ENCODE data around the gene TCHH.

The TCHH gene, protein sequence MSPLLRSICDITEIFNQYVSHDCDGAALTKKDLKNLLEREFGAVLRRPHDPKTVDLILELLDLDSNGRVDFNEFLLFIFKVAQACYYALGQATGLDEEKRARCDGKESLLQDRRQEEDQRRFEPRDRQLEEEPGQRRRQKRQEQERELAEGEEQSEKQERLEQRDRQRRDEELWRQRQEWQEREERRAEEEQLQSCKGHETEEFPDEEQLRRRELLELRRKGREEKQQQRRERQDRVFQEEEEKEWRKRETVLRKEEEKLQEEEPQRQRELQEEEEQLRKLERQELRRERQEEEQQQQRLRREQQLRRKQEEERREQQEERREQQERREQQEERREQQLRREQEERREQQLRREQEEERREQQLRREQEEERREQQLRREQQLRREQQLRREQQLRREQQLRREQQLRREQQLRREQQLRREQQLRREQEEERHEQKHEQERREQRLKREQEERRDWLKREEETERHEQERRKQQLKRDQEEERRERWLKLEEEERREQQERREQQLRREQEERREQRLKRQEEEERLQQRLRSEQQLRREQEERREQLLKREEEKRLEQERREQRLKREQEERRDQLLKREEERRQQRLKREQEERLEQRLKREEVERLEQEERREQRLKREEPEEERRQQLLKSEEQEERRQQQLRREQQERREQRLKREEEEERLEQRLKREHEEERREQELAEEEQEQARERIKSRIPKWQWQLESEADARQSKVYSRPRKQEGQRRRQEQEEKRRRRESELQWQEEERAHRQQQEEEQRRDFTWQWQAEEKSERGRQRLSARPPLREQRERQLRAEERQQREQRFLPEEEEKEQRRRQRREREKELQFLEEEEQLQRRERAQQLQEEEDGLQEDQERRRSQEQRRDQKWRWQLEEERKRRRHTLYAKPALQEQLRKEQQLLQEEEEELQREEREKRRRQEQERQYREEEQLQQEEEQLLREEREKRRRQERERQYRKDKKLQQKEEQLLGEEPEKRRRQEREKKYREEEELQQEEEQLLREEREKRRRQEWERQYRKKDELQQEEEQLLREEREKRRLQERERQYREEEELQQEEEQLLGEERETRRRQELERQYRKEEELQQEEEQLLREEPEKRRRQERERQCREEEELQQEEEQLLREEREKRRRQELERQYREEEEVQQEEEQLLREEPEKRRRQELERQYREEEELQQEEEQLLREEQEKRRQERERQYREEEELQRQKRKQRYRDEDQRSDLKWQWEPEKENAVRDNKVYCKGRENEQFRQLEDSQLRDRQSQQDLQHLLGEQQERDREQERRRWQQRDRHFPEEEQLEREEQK (N-terminal part only)

DNA sequence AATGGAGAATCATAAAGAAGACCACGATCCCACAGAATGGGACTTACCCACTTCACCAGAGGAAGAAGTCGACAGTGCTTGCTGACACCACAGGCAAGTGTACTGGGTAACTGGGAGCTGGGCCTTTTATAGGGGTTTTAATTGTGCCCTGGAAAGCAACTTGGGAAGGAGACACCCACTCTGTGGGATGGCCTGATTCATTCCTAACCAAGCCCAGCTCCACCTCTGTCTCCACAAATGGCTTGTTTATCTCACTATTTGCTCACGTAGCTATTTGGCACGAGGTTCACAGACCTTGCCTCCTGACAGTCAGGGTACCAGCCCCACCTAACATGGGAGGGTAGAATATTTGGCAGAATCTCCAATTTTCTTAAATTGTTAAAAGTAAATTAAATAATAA is at the start of gene TCHH:
TCHH (minus strand) TSS at position 101 of the 400 bp plus-strand sequence. CDS start 1,364 bp downstream, outside the sequence.
- Histone ChIP-seq H3K27ac (ENCODE audit: low read depth, low read length) (no peak within 1 kb of the TSS), H3K36me3 (ENCODE audit: insufficient read depth, low read length) (no peaks in the 10 kb centered on the region), H3K9me3 (ENCODE audit: low read length) (no peaks in the 10 kb centered on the region), H3K4me1 (ENCODE audit: insufficient read depth, low read length) (peaks cover 15% of the 10 kb centered on the region), H3K9ac (ENCODE audit: low read length) (no peak within 1 kb of the TSS), H3K27me3 (ENCODE audit: control insufficient read depth in 1 of 2, insufficient read depth in 2 of 2, low read length in 2 of 2) (peaks cover 51 to 64% of the 10 kb centered on the region in 2 donors), H3K4me3 (ENCODE audit: low read depth in 1 of 2, low read length in 2 of 2) (no peak within 1 kb of the TSS)

DNA sequence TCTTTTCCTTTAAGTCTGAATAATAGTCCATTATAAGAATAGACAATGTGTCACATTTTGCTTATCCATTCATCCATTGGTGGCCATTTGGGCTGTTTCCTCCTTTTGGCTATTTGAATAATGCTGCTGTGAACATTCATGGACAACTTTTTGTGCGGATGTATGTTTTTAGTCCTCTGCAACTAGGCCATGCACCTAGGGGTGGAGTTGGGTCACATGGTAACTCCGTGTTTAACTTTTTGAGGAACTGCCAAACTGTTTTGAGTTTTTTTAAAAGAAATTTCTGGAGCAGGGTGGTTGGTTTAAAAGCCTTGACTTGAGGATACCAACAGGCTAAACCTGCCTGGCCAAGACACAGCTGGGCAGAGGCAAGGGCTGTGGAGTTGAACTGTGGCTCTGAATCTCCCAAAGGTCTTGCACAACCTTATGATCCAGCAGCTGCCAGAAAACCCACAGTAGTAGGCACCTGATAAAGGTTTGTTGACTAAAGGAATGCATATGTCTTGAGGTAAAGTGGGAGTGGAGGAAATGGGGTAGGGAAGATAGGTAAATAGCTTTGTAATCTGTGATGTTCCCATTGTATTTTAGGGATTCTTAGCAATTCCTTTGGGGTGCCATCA is 49.4 kb upstream of the TCHH start:
- no peak overlapping the region for H3K4me3 ChIP-seq (ENCODE audit: low read depth in 1 of 2, low read length in 2 of 2)
- H3K9ac ChIP-seq (ENCODE audit: low read length) = no peak overlapping the region
- no peaks in the 10 kb centered on the region for H3K36me3 ChIP-seq (ENCODE audit: insufficient read depth, low read length)
- no peak overlapping the region for H3K27ac ChIP-seq (ENCODE audit: low read depth, low read length)
- H3K4me1 ChIP-seq (ENCODE audit: insufficient read depth, low read length) = peaks cover 18% of the 10 kb centered on the region
- H3K9me3 ChIP-seq (ENCODE audit: low read length) = no peaks in the 10 kb centered on the region
- H3K27me3 ChIP-seq (ENCODE audit: control insufficient read depth in 1 of 2, insufficient read depth in 2 of 2, low read length in 2 of 2) = no peaks in the 10 kb centered on the region

DNA sequence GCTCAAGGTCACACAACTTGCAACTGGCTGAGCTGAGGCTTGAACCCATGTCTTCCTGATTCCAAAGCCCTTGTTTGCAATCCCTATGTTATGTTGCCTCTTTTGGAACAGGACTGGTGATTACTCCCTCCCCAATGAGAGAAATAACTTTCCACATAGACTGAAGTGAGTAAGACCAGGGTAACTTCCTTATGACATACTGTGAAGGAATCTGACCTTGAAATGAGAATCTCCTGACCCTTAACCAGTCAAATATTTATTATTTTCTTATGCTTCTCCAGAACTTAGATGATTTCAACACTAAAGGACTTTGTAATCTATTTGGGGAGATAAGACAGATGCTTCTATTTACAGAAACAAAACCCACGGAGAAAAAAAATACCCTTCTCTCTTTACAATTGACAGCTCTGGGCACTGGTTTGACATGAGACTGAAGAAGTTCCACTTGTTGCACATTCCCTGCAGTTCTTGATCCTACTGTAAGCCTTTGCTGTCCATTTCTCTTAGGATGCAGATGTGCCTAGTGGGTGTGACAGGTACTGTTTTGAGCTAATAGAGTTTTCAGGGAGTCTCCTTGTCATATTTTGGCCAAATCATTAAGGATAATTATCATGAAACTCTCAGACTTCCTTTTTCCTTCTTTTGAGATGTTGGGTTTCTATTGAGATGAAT is 47.7 kb upstream of the TCHH start:
- Histone ChIP-seq H3K4me1 (ENCODE audit: insufficient read depth, low read length) (peaks cover 1% of the 10 kb centered on the region), H3K27ac (ENCODE audit: low read depth, low read length) (no peak overlapping the region), H3K9ac (ENCODE audit: low read length) (no peak overlapping the region), H3K4me3 (ENCODE audit: low read depth in 1 of 2, low read length in 2 of 2) (no peak overlapping the region), H3K36me3 (ENCODE audit: insufficient read depth, low read length) (no peaks in the 10 kb centered on the region), H3K9me3 (ENCODE audit: low read length) (no peaks in the 10 kb centered on the region), H3K27me3 (ENCODE audit: control insufficient read depth in 1 of 2, insufficient read depth in 2 of 2, low read length in 2 of 2) (no peaks in the 10 kb centered on the region)

DNA sequence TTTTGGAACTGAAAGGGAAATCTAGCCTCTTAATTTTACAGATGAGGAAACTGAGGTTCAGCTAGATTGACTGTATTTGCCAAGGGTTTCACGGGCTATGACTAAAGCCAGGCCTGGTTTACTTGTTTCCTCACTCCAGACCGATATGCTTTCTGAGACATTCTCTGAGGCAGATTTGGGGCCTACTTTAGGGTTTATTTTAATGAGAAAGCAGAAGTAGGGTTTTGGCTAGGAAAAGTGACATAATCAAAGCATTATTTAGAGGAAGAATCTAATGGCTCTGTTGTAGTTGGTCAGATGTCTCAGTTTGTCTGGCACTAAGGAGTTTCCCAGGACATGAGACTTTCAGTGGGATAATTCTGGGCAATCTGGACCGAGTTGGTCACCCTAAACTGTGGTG is 45.3 kb upstream of the TCHH start:
- Histone ChIP-seq H3K4me3 (ENCODE audit: low read depth in 1 of 2, low read length in 2 of 2) (no peak overlapping the region), H3K9me3 (ENCODE audit: low read length) (no peaks in the 10 kb centered on the region), H3K27ac (ENCODE audit: low read depth, low read length) (no peak overlapping the region), H3K27me3 (ENCODE audit: control insufficient read depth in 1 of 2, insufficient read depth in 2 of 2, low read length in 2 of 2) (no peaks in the 10 kb centered on the region), H3K4me1 (ENCODE audit: insufficient read depth, low read length) (no peaks in the 10 kb centered on the region), H3K36me3 (ENCODE audit: insufficient read depth, low read length) (no peaks in the 10 kb centered on the region), H3K9ac (ENCODE audit: low read length) (no peak overlapping the region)

DNA sequence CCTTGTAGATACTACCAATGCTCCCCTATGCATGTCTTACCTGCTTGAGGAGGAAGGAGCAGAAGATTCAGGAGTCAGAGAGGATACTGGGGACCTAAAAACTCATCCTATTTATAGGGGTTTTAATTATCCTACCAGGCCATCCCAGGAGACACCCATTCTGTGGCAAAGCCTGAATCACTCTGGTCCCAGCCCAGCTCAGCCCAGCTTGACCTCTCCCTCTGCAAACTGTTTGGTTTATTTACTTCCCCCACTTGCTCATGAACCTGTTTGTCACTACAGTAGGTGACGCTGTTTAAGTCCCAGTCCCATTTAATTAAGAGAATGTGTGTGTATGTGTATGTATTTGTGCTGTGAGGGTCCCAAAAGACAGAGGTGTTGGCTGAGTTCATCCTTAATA is 43.9 kb upstream of the TCHH start, which contains the start of gene RPTN:
RPTN (minus strand) TSS at position 85 of the 400 bp plus-strand sequence. CDS start 1,339 bp downstream, outside the sequence.
- no peaks in the 10 kb centered on the region for H3K27me3 ChIP-seq (ENCODE audit: control insufficient read depth in 1 of 2, insufficient read depth in 2 of 2, low read length in 2 of 2)
- no peaks in the 10 kb centered on the region for H3K9me3 ChIP-seq (ENCODE audit: low read length)
- H3K9ac ChIP-seq (ENCODE audit: low read length) = no peak within 1 kb of the TSS
- H3K4me3 ChIP-seq (ENCODE audit: low read depth in 1 of 2, low read length in 2 of 2) = no peak within 1 kb of the TSS
- H3K4me1 ChIP-seq (ENCODE audit: insufficient read depth, low read length) = no peaks in the 10 kb centered on the region
- H3K36me3 ChIP-seq (ENCODE audit: insufficient read depth, low read length) = no peaks in the 10 kb centered on the region
- no peak within 1 kb of the TSS for H3K27ac ChIP-seq (ENCODE audit: low read depth, low read length)

DNA sequence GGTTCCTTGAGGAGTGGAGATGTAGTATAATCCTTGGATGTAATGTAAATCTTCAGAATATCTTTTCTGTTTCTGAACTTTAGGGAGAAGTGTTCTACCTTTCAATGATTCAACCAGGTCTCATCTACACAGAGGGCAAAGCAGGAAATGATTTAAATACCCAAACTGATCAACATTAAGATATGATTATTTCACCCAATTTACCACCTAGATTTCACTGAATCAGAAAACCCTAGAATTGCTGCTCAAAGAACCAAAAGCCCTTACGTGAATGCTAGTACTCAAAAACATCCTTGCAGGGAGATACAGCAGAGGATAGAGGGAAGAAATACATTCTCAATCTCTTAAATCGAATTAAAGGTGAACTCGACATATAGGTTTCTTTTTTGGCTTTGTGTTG is 38.8 kb upstream of the TCHH start:
- Histone ChIP-seq H3K4me3 (ENCODE audit: low read depth in 1 of 2, low read length in 2 of 2) (no peak overlapping the region), H3K9me3 (ENCODE audit: low read length) (no peaks in the 10 kb centered on the region), H3K27me3 (ENCODE audit: control insufficient read depth in 1 of 2, insufficient read depth in 2 of 2, low read length in 2 of 2) (no peaks in the 10 kb centered on the region), H3K36me3 (ENCODE audit: insufficient read depth, low read length) (no peaks in the 10 kb centered on the region), H3K27ac (ENCODE audit: low read depth, low read length) (no peak overlapping the region), H3K9ac (ENCODE audit: low read length) (no peak overlapping the region), H3K4me1 (ENCODE audit: insufficient read depth, low read length) (no peaks in the 10 kb centered on the region)

DNA sequence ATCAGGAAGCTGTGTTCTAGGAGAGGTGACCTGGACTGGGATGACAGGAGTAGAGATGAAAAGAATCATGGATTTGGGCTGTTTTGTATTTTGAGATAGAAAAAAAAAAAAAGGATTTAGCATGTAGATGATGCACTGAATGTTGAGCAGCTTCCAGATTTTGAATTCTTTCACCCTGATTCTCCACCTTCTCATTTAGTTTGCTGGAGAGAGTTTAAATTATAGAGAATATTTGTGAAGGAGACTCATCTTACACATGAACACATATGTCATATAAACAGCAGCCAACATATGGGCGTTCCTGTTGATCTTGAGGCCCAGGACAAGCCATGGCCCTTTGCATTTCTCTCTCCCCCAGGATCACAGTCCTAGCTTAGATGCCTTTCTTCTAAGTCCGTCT is 36.4 kb upstream of the TCHH start:
- Histone ChIP-seq H3K4me1 (ENCODE audit: insufficient read depth, low read length) (no peaks in the 10 kb centered on the region), H3K9me3 (ENCODE audit: low read length) (no peaks in the 10 kb centered on the region), H3K4me3 (ENCODE audit: low read depth in 1 of 2, low read length in 2 of 2) (no peak overlapping the region), H3K36me3 (ENCODE audit: insufficient read depth, low read length) (no peaks in the 10 kb centered on the region), H3K9ac (ENCODE audit: low read length) (no peak overlapping the region), H3K27ac (ENCODE audit: low read depth, low read length) (no peak overlapping the region), H3K27me3 (ENCODE audit: control insufficient read depth in 1 of 2, insufficient read depth in 2 of 2, low read length in 2 of 2) (no peaks in the 10 kb centered on the region)

DNA sequence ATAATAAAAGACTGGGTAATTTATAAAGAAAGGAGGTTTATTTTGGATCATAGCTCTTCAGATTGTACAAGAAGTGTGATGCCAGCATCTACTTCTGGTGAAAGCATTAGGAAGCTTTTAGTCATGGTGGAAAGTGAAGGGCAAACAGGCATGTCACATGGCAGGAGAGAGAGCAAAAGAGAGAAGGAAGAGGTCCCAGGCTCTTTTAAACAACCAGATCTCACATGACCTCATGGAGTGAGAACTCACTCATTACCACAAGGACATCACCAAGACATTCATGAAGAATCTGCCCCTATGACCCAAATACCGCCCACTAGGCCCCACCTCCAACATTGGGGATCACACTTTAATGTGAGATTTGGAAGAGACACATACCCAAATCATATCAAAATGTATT is 33.7 kb upstream of the TCHH start:
- Histone ChIP-seq H3K27me3 (ENCODE audit: control insufficient read depth in 1 of 2, insufficient read depth in 2 of 2, low read length in 2 of 2) (no peaks in the 10 kb centered on the region), H3K4me3 (ENCODE audit: low read depth in 1 of 2, low read length in 2 of 2) (no peak overlapping the region), H3K4me1 (ENCODE audit: insufficient read depth, low read length) (no peaks in the 10 kb centered on the region), H3K36me3 (ENCODE audit: insufficient read depth, low read length) (no peaks in the 10 kb centered on the region), H3K27ac (ENCODE audit: low read depth, low read length) (no peak overlapping the region), H3K9me3 (ENCODE audit: low read length) (no peaks in the 10 kb centered on the region), H3K9ac (ENCODE audit: low read length) (no peak overlapping the region)

DNA sequence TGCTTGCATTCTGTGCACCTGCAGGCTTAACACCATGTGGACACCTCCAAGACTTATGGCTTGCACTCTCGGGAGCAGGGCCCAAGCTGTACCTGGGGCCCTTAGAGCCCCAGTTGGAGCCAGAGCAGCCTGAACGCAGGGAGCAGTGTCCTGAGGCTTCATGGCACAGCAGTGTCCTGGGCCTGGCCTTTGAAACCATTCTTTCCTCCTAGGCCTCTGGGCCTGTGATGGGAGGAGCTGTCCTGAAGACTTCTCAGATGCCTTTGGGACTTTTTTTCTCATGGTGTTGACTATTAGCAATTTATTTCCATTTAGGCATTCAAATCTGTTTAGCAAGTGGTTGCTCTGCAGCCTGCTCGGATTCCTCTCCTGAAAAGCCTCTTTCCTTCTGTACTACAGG is 32.8 kb upstream of the TCHH start:
- no peak overlapping the region for H3K27ac ChIP-seq (ENCODE audit: low read depth, low read length)
- H3K27me3 ChIP-seq (ENCODE audit: control insufficient read depth in 1 of 2, insufficient read depth in 2 of 2, low read length in 2 of 2) = no peaks in the 10 kb centered on the region
- no peaks in the 10 kb centered on the region for H3K36me3 ChIP-seq (ENCODE audit: insufficient read depth, low read length)
- H3K4me3 ChIP-seq (ENCODE audit: low read depth in 1 of 2, low read length in 2 of 2) = no peak overlapping the region
- H3K4me1 ChIP-seq (ENCODE audit: insufficient read depth, low read length) = no peaks in the 10 kb centered on the region
- H3K9me3 ChIP-seq (ENCODE audit: low read length) = no peaks in the 10 kb centered on the region
- H3K9ac ChIP-seq (ENCODE audit: low read length) = no peak overlapping the region

DNA sequence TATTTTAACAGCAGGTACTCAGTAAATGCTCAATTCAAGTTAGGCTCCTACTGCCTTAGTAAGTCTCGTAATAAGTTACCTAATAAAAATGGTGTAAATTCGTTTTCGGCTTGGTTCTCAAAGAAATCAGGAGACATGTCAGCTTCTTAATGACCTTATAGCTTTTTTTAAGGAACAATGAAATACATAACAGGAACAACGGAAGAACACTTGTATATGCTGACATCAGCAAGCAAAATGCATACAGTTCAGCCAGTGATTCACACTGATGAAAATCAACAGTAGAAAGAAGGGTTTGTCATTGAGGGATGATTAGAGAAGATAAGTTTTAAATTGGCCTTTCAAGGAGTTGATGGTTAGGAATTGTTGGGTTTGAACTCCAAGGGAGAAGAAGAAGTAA is 30.5 kb upstream of the TCHH start:
- Histone ChIP-seq H3K27ac (ENCODE audit: low read depth, low read length) (no peak overlapping the region), H3K36me3 (ENCODE audit: insufficient read depth, low read length) (no peaks in the 10 kb centered on the region), H3K27me3 (ENCODE audit: control insufficient read depth in 1 of 2, insufficient read depth in 2 of 2, low read length in 2 of 2) (no peaks in the 10 kb centered on the region), H3K4me1 (ENCODE audit: insufficient read depth, low read length) (no peaks in the 10 kb centered on the region), H3K9ac (ENCODE audit: low read length) (no peak overlapping the region), H3K4me3 (ENCODE audit: low read depth in 1 of 2, low read length in 2 of 2) (no peak overlapping the region), H3K9me3 (ENCODE audit: low read length) (no peaks in the 10 kb centered on the region)
